Activated naive CD4-positive, alpha-beta T cell treated with anti-CD3 and anti-CD28 coated beads, Interleukin-2, amount 10 ng/mL, durations not matched to agents 7 days and 5 days (primary cell): Measurements from ENCODE around the gene GPER1.

Experiments
- CTCF ChIA-PET: fragments of 350-600 bp; sonication (Branson Sonifier 250); formaldehyde crosslinking; loops from one replicate; lab custom pipeline; 2021; ENCODE audit warnings: antibody characterized with exemption; lab: Charles Lee
- DNase-seq: peaks from one replicate; pipeline ENCODE4 v3.0.0-alpha.2; 2020
- H3K27ac Mint-ChIP-seq: one replicate; pipeline ENCODE4 v1.8.0; 2021; ENCODE audit warnings: mild to moderate bottlenecking, moderate library complexity, mixed read lengths
- H3K27me3 Mint-ChIP-seq: one replicate; pipeline ENCODE4 v1.8.0; 2021; ENCODE audit warnings: mild to moderate bottlenecking, mixed read lengths
- H3K36me3 Mint-ChIP-seq: one replicate; pipeline ENCODE4 v1.8.0; 2021; ENCODE audit warnings: mixed read lengths
- H3K4me1 Mint-ChIP-seq: one replicate; pipeline ENCODE4 v1.8.0; 2021; ENCODE audit warnings: mixed read lengths
- H3K4me3 Mint-ChIP-seq: one replicate; pipeline ENCODE4 v1.8.0; 2021; ENCODE audit warnings: mild to moderate bottlenecking, moderate library complexity, mixed read lengths
- H3K9me3 Mint-ChIP-seq: one replicate; pipeline ENCODE4 v1.8.0; 2021; ENCODE audit warnings: mixed read lengths

Gene GPER1

GRCh38 chr7:1049801-1050200 is 38.1 kb upstream of the GPER1 start:
- peaks cover 66% of the 10 kb centered on the region for H3K4me1 Mint-ChIP-seq
- CTCF ChIA-PET, result interaction anchor here (1.3 kb wide), 1 partner anchor 9 kb away, joined by 3 read pairs; no protein-coding TSS in a partner anchor
- no peaks in the 10 kb centered on the region for H3K9me3 Mint-ChIP-seq
- H3K27me3 Mint-ChIP-seq, result no peaks in the 10 kb centered on the region
- DNase-seq, result no peak
- H3K4me3 Mint-ChIP-seq, result no peak overlapping the region
- no peak overlapping the region for H3K27ac Mint-ChIP-seq
- peaks cover 3% of the 10 kb centered on the region for H3K36me3 Mint-ChIP-seq

GRCh38 chr7:1050254-1050906 is 37.5 kb upstream of the GPER1 start:
- Mint-ChIP-seq H3K9me3 (no peaks in the 10 kb centered on the region), H3K36me3 (peaks cover 5% of the 10 kb centered on the region), H3K4me3 (no peak overlapping the region), H3K27ac (no peak overlapping the region), H3K27me3 (no peaks in the 10 kb centered on the region), H3K4me1 (peaks cover 66% of the 10 kb centered on the region)
- CTCF ChIA-PET, result interaction anchor here (1.3 to 2.2 kb wide), 3 partner anchors 8 to 57 kb away, joined by 3 to 10 read pairs (median 7); no protein-coding TSS in a partner anchor
- no peak for DNase-seq

DNA sequence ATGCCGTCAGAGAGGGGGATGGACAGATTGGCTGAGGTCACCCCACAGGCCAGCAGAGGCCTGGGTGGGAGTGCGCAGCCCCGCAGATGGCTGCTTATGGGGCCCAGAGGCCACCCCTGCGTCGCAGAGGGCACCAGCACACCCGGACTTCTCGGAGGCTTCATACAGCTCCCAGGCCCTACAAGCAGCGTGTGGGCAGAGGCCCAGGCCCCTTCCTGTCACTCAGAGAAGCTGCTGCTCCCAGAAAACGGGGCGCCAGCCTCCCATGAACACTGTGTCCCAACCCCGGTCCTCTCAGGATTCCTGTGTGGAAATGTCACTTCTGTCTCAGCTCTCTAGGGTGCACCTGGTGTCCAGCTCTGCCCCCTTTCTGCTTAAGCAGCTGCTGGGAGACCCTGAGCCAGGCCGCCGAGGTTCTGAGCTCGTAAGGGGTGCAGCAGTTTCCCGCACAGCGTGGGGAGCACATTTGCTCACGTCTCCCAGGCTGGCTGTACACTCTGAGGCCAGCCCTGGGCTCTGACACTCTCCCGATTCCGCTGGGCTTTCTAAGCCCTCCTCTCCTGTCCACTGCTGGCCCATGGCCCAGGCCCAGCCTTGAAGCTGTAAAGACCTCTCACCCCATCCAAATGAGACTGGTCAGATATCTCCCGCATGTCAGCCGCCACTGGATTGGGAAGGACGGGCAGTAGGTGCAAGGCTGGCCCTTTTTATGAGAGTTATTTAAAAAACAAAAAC is 36.8 kb upstream of the GPER1 start:
- CTCF ChIA-PET, result interaction anchor here (0.8 to 2.2 kb wide), 3 partner anchors 15 to 58 kb away, joined by 3 to 10 read pairs (median 7); no protein-coding TSS in a partner anchor
- H3K4me3 Mint-ChIP-seq, result no peak overlapping the region
- H3K9me3 Mint-ChIP-seq, result no peaks in the 10 kb centered on the region
- peaks cover 5% of the 10 kb centered on the region for H3K36me3 Mint-ChIP-seq
- H3K4me1 Mint-ChIP-seq, result peaks cover 65% of the 10 kb centered on the region
- H3K27me3 Mint-ChIP-seq, result no peaks in the 10 kb centered on the region
- H3K27ac Mint-ChIP-seq, result no peak overlapping the region
- DNase-seq, result no peak

- Mint-ChIP-seq H3K27ac (no peak overlapping the region), H3K27me3 (no peaks in the 10 kb centered on the region), H3K4me3 (no peak overlapping the region), H3K9me3 (no peaks in the 10 kb centered on the region), H3K36me3 (peaks cover 5% of the 10 kb centered on the region), H3K4me1 (peaks cover 58% of the 10 kb centered on the region)
- no peak for DNase-seq
- CTCF ChIA-PET, result interaction anchor here (0.8 to 2.2 kb wide), 3 partner anchors 14 to 59 kb away, joined by 3 to 10 read pairs (median 7); no protein-coding TSS in a partner anchor
These were observed 35.7 kb upstream of the GPER1 start for GRCh38 chr7:1052031-1052818.

GRCh38 chr7:1053002-1053411 is 34.9 kb upstream of the GPER1 start:
- no peaks in the 10 kb centered on the region for H3K27me3 Mint-ChIP-seq
- H3K27ac Mint-ChIP-seq, result no peak overlapping the region
- peaks cover 5% of the 10 kb centered on the region for H3K36me3 Mint-ChIP-seq
- no peak for DNase-seq
- peaks cover 50% of the 10 kb centered on the region for H3K4me1 Mint-ChIP-seq
- CTCF ChIA-PET, result interaction anchor here (0.7 to 2.1 kb wide), 2 partner anchors 8 to 60 kb away, joined by 3 to 11 read pairs; partner anchors contain the start of gene GPR146
- no peak overlapping the region for H3K4me3 Mint-ChIP-seq
- no peaks in the 10 kb centered on the region for H3K9me3 Mint-ChIP-seq

DNA sequence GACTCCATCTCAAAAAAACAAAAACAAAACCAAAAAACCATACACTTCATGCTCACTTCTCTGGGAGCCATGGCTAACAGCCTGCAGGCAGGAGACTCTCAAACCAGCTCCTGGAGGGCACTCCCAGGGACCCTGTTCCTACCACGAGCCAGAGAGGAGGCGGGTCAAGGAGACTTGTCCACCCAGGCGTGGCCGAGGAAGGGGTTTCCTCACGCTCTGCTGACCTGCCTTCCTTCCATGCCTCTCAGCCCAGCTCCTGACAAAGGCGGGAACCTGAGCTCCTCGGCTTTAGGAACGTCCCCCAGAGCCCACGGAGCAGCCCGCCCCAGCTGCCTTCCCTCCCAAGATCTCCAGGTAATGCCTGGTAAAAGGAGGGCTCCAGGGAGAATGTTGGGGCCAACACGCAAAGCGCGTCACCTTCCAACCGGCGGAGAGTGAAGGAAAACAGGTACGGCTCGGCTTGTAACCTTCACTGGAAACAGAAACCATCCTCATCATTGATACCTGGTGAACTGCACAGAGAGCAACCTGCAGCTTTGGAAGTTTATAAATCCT is 34.0 kb upstream of the GPER1 start:
- H3K9me3 Mint-ChIP-seq, result no peaks in the 10 kb centered on the region
- no peak overlapping the region for H3K4me3 Mint-ChIP-seq
- peaks cover 46% of the 10 kb centered on the region for H3K4me1 Mint-ChIP-seq
- H3K27me3 Mint-ChIP-seq, result no peaks in the 10 kb centered on the region
- peaks cover 5% of the 10 kb centered on the region for H3K36me3 Mint-ChIP-seq
- CTCF ChIA-PET, result interaction anchor here (0.7 to 2.3 kb wide), 4 partner anchors 9 to 61 kb away, joined by 3 to 16 read pairs (median 7); partner anchors contain the start of gene GPR146
- DNase-seq, result no peak
- H3K27ac Mint-ChIP-seq, result peak overlapping the region; percentile 70

DNA sequence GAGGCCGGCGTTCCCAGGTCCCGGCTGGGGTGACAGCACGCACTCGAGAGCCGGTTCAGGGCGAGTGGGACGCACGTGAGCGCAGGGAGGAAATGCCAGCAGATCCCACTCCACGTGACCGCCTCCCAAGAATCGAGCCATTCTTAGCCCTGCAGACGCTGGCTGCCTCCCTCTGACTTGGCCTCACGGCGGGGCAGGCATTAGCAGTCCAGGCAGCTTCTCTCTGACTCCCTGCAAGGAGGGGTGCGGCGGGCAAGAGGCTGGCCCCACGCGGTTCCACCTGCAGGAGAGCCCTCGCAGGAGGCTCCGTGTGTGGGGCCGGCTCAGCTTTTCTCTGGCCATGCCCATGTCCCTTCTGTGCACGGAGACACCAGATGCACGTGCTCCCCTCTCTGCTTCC is 33.5 kb upstream of the GPER1 start:
- H3K27me3 Mint-ChIP-seq, result no peaks in the 10 kb centered on the region
- H3K4me3 Mint-ChIP-seq, result no peak overlapping the region

GRCh38 chr7:1054861-1055450 is 33.0 kb upstream of the GPER1 start:
- H3K4me1 Mint-ChIP-seq, result peaks cover 42% of the 10 kb centered on the region
- peaks cover 5% of the 10 kb centered on the region for H3K36me3 Mint-ChIP-seq
- DNase-seq, result peak; percentile 82
- H3K27ac Mint-ChIP-seq, result peak overlapping the region; percentile 86
- CTCF ChIA-PET, result interaction anchor here (1.7 to 2.3 kb wide), 3 partner anchors 10 to 62 kb away, joined by 6 to 16 read pairs (median 11); partner anchors contain the start of gene GPR146
- peak overlapping the region; percentile 76 for H3K4me3 Mint-ChIP-seq
- H3K9me3 Mint-ChIP-seq, result no peaks in the 10 kb centered on the region
- no peaks in the 10 kb centered on the region for H3K27me3 Mint-ChIP-seq

More for the DNA sequence above, 33.5 kb upstream of the GPER1 start:
- H3K9me3 Mint-ChIP-seq, result no peaks in the 10 kb centered on the region
- H3K4me1 Mint-ChIP-seq, result peaks cover 46% of the 10 kb centered on the region
- H3K36me3 Mint-ChIP-seq, result peaks cover 5% of the 10 kb centered on the region
- DNase-seq, result no peak
- CTCF ChIA-PET, result interaction anchor here (1.0 to 2.3 kb wide), 3 partner anchors 9 to 61 kb away, joined by 3 to 16 read pairs (median 11); partner anchors contain the start of gene GPR146
- H3K27ac Mint-ChIP-seq, result peak overlapping the region; percentile 70

- Mint-ChIP-seq H3K4me3 (peak overlapping the region; percentile 76), H3K9me3 (no peaks in the 10 kb centered on the region), H3K27me3 (peaks cover 5% of the 10 kb centered on the region), H3K27ac (peak overlapping the region; percentile 86), H3K4me1 (peaks cover 42% of the 10 kb centered on the region), H3K36me3 (peaks cover 5% of the 10 kb centered on the region)
- CTCF ChIA-PET, result interaction anchor here (1.7 to 2.3 kb wide), 2 partner anchors 10 to 62 kb away, joined by 6 to 16 read pairs; no protein-coding TSS in a partner anchor
- no peak for DNase-seq
These were observed 32.4 kb upstream of the GPER1 start for GRCh38 chr7:1055491-1055955.

DNA sequence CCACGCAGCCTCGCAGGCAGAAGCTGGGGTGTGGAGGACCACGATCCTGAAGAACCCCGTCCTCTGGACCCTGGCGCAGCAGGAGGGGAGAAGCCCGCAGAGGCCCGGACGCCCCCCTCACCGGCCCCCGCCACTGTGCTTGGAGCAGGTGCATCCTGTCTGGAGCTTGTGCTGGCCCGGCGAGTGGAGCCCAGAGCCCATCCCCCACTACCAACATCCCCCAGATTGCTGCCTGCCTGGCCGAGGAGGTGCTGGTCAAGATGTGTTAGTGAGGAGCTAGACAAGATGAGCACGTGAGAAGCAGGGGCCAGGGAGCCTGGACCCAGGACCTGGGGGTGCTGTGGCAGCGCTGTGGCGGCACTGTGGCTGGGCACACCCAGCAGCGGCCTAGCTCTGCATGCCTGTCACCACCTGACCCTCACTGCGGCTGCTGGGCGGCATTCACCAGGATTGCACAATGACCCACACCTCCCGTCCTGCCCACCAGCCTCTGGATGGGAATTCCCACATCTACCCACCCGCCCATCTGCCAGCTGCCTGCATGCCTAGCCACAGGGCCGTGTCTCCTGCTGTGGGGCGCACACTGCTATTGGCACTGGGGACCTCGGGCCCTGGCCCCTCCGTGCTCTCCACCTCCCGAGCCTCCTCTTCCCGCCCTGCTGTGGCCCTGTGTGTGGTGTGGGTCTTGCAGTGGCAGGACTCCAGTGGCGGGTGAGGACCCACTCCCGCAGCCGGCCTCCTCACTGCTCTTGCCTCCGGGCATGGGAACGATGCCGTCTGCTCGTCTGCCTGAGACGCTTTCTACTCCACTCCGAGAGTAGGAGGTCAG is 31.7 kb upstream of the GPER1 start:
- peak overlapping the region; percentile 76 for H3K4me3 Mint-ChIP-seq
- peaks cover 5% of the 10 kb centered on the region for H3K36me3 Mint-ChIP-seq
- H3K27ac Mint-ChIP-seq, result no peak overlapping the region
- H3K27me3 Mint-ChIP-seq, result peaks cover 10% of the 10 kb centered on the region
- no peaks in the 10 kb centered on the region for H3K9me3 Mint-ChIP-seq
- peaks cover 42% of the 10 kb centered on the region for H3K4me1 Mint-ChIP-seq
- CTCF ChIA-PET, result interaction anchor here (1.3 to 2.3 kb wide), 3 partner anchors 9 to 63 kb away, joined by 3 to 16 read pairs (median 6); no protein-coding TSS in a partner anchor
- DNase-seq, result no peak

GRCh38 chr7:1056785-1057410 is 31.0 kb upstream of the GPER1 start:
- Mint-ChIP-seq H3K9me3 (no peaks in the 10 kb centered on the region), H3K4me1 (peaks cover 40% of the 10 kb centered on the region), H3K27me3 (peaks cover 16% of the 10 kb centered on the region), H3K4me3 (peak overlapping the region; percentile 7), H3K27ac (no peak overlapping the region), H3K36me3 (peaks cover 4% of the 10 kb centered on the region)
- CTCF ChIA-PET, result interaction anchor here (1.3 kb wide), 1 partner anchor 64 kb away, joined by 3 read pairs; no protein-coding TSS in a partner anchor
- DNase-seq, result no peak
